HEK293 (cell line): ENCODE data around the gene ARAP1.
A peak's percentile ranks its signal among the peaks of the same experiment; 100 is the strongest.

Source experiments
- CTCF ChIA-PET: fragments of 350-600 bp; formaldehyde crosslinking; extraction: SDS; loops from one replicate; lab custom pipeline; 2021; ENCODE audit warnings: antibody characterized with exemption; lab: Yijun Ruan, JAX
- POLR2A ChIA-PET: fragments of 300-600 bp; formaldehyde crosslinking; extraction: SDS; loops from one replicate; lab custom pipeline; 2020; ENCODE audit warnings: antibody characterized with exemption, inconsistent platforms; lab: Yijun Ruan, JAX
- H3K27ac ChIP-seq: fragments of 200-500 bp; sonication (Bioruptor generic); 2 replicates; pipeline ENCODE4 v1.5.1; 2014; ENCODE audit warnings: low read depth, low read length, control low read depth, inconsistent platforms; ENCODE audit errors: extremely low read depth
- H3K36me3 ChIP-seq, 2 experiments: fragments of 200-500 bp in 1 of 2; sonication (Bioruptor generic) in 1 of 2; 1 replicate in 1 of 2; 2 replicates in 1 of 2; pipeline ENCODE4 v1.5.1; 2014 to 2017; ENCODE audit warnings: inconsistent platforms in 2 of 2, low read length in 2 of 2; ENCODE audit not compliant: control insufficient read depth in 2 of 2, insufficient read depth in 1 of 2
- H3K4me1 ChIP-seq: fragments of 200-500 bp; sonication (Bioruptor generic); 2 replicates; pipeline ENCODE4 v1.5.1; 2014; ENCODE audit warnings: mild to moderate bottlenecking, low read length, inconsistent platforms; ENCODE audit not compliant: control insufficient read depth, insufficient read depth
- H3K4me3 ChIP-seq: 2 replicates; pipeline ENCODE4 v1.5.1; 2011; ENCODE audit warnings: low read depth, mild to moderate bottlenecking, control low read depth, low read length, moderate library complexity
- H3K9me3 ChIP-seq: fragments of 200-500 bp; sonication (Bioruptor generic); 2 replicates; pipeline ENCODE4 v1.5.1; 2014; ENCODE audit warnings: low read depth, low read length, inconsistent platforms; ENCODE audit not compliant: control insufficient read depth, insufficient read depth
- GLIS1 ChIP-seq: fragments of 450-650 bp; formaldehyde crosslinking; IDR thresholded peaks from 2 replicates; pipeline ENCODE4 v1.5.1; 2016; ENCODE audit warnings: missing biosample characterization, missing genetic modification characterization
- IKZF3 ChIP-seq: fragments of 450-650 bp; IDR thresholded peaks from 2 replicates; pipeline ENCODE4 v1.5.0; 2018; ENCODE audit warnings: missing biosample characterization, mild to moderate bottlenecking, missing genetic modification characterization, moderate library complexity
- KLF16 ChIP-seq: fragments of 450-650 bp; formaldehyde crosslinking; IDR thresholded peaks from 2 replicates; pipeline ENCODE4 v1.5.1; 2017; ENCODE audit warnings: missing biosample characterization, missing genetic modification characterization
- KLF7 ChIP-seq: fragments of 450-650 bp; formaldehyde crosslinking; IDR thresholded peaks from 2 replicates; pipeline ENCODE4 v1.5.1; 2016; ENCODE audit warnings: missing biosample characterization, missing genetic modification characterization, borderline replicate concordance
- PRDM1 ChIP-seq: fragments of 450-650 bp; formaldehyde crosslinking; IDR thresholded peaks from 2 replicates; pipeline ENCODE4; 2016; ENCODE audit warnings: missing biosample characterization, missing genetic modification characterization
- SCRT2 ChIP-seq: fragments of 450-650 bp; formaldehyde crosslinking; IDR thresholded peaks from 2 replicates; pipeline ENCODE4 v1.5.1; 2016; ENCODE audit warnings: missing biosample characterization, missing genetic modification characterization
- SETDB1 ChIP-seq: IDR thresholded peaks from one replicate; pipeline ENCODE4 v1.6.1; 2017; ENCODE audit warnings: mild to moderate bottlenecking, low read length, moderate library complexity, mixed read lengths; ENCODE audit not compliant: insufficient read length
- ZBTB8A ChIP-seq: fragments of 450-650 bp; formaldehyde crosslinking; IDR thresholded peaks from 2 replicates; pipeline ENCODE4 v1.5.1; 2016; ENCODE audit warnings: missing biosample characterization, missing genetic modification characterization
- ZFP69B ChIP-seq: fragments of 450-650 bp; formaldehyde crosslinking; IDR thresholded peaks from 2 replicates; pipeline ENCODE4 v1.5.1; 2016; ENCODE audit warnings: missing biosample characterization, missing genetic modification characterization
- ZIC2 ChIP-seq: fragments of 450-650 bp; formaldehyde crosslinking; IDR thresholded peaks from 2 replicates; pipeline ENCODE4 v1.5.1; 2016; ENCODE audit warnings: missing biosample characterization, missing genetic modification characterization
- ZNF16 ChIP-seq: fragments of 450-650 bp; formaldehyde crosslinking; IDR thresholded peaks from 2 replicates; pipeline ENCODE4 v1.5.1; 2016; ENCODE audit warnings: low read depth, missing biosample characterization, missing genetic modification characterization
- ZNF169 ChIP-seq: fragments of 450-650 bp; formaldehyde crosslinking; IDR thresholded peaks from 2 replicates; pipeline ENCODE4 v1.5.1; 2016; ENCODE audit warnings: missing biosample characterization, missing genetic modification characterization
- ZNF302 ChIP-seq: fragments of 450-650 bp; formaldehyde crosslinking; IDR thresholded peaks from 2 replicates; pipeline ENCODE4 v1.5.1; 2016; ENCODE audit warnings: missing biosample characterization, missing genetic modification characterization, low read depth
- ZNF394 ChIP-seq: fragments of 450-650 bp; formaldehyde crosslinking; IDR thresholded peaks from 2 replicates; pipeline ENCODE4 v1.5.1; 2016; ENCODE audit warnings: missing biosample characterization, missing genetic modification characterization, mild to moderate bottlenecking, moderate library complexity, borderline replicate concordance
- ZNF629 ChIP-seq: fragments of 450-650 bp; formaldehyde crosslinking; IDR thresholded peaks from 2 replicates; pipeline ENCODE4 v1.5.1; 2017; ENCODE audit warnings: missing biosample characterization, missing genetic modification characterization
- ZNF677 ChIP-seq: fragments of 450-650 bp; IDR thresholded peaks from 2 replicates; pipeline ENCODE4 v1.5.0; 2018; ENCODE audit warnings: missing biosample characterization, mild to moderate bottlenecking, missing genetic modification characterization, moderate library complexity
- TF ChIP-seq, protein P1 (sequence below): fragments of 450-650 bp; formaldehyde crosslinking; IDR thresholded peaks from 2 replicates; pipeline ENCODE4 v1.5.1; 2016; ENCODE audit warnings: missing biosample characterization, missing genetic modification characterization, borderline replicate concordance
- TF ChIP-seq, protein P2 (sequence below): fragments of 450-650 bp; formaldehyde crosslinking; IDR thresholded peaks from 2 replicates; pipeline ENCODE4 v1.5.1; 2016; ENCODE audit warnings: missing biosample characterization, missing genetic modification characterization, low read depth
- TF ChIP-seq, protein P3 (sequence below): fragments of 450-650 bp; formaldehyde crosslinking; IDR thresholded peaks from 2 replicates; pipeline ENCODE4; 2016; ENCODE audit warnings: missing biosample characterization, missing genetic modification characterization
- TF ChIP-seq, protein P4 (sequence below): fragments of 450-650 bp; formaldehyde crosslinking; IDR thresholded peaks from 2 replicates; pipeline ENCODE4 v1.5.1; 2016; ENCODE audit warnings: missing biosample characterization, missing genetic modification characterization
- TF ChIP-seq, protein P5 (sequence below): fragments of 450-650 bp; formaldehyde crosslinking; IDR thresholded peaks from 2 replicates; pipeline ENCODE4 v1.5.1; 2016; ENCODE audit warnings: missing biosample characterization, missing genetic modification characterization

ARAP1 gene

DNA sequence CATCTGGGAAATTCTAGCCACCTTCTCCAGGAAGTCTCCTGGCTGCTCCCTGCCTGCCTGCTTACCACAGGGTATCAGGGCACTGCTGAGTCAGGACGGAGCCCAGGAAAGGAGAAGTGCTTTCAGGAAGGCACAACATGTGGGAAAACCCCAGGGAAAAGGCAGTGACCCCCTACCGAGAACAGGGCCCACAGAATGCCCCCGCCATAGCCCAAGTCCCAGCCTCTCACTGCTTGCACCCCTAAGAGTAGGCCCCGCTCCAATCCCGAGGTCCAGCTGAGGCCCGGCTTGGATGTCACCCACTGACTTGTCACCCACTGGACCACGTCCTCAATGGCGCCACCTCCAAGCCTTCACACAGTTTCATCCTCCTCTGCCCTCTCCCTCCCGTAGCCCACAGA is 34.1 kb downstream of the ARAP1 start:
- peaks cover 0 to 48% of the 10 kb centered on the region in 2 experiments; a peak in 1 of 3 replicates for H3K36me3 ChIP-seq
- H3K4me3 ChIP-seq = no peak overlapping the region
- ChIA-PET CTCF (no interaction called here), POLR2A (no interaction called here)
- H3K4me1 ChIP-seq = peaks cover 5% of the 10 kb centered on the region; the same call in 1 of the 2 replicates
- H3K27ac ChIP-seq = no peak overlapping the region
- TF ChIP-seq, protein P1, sequence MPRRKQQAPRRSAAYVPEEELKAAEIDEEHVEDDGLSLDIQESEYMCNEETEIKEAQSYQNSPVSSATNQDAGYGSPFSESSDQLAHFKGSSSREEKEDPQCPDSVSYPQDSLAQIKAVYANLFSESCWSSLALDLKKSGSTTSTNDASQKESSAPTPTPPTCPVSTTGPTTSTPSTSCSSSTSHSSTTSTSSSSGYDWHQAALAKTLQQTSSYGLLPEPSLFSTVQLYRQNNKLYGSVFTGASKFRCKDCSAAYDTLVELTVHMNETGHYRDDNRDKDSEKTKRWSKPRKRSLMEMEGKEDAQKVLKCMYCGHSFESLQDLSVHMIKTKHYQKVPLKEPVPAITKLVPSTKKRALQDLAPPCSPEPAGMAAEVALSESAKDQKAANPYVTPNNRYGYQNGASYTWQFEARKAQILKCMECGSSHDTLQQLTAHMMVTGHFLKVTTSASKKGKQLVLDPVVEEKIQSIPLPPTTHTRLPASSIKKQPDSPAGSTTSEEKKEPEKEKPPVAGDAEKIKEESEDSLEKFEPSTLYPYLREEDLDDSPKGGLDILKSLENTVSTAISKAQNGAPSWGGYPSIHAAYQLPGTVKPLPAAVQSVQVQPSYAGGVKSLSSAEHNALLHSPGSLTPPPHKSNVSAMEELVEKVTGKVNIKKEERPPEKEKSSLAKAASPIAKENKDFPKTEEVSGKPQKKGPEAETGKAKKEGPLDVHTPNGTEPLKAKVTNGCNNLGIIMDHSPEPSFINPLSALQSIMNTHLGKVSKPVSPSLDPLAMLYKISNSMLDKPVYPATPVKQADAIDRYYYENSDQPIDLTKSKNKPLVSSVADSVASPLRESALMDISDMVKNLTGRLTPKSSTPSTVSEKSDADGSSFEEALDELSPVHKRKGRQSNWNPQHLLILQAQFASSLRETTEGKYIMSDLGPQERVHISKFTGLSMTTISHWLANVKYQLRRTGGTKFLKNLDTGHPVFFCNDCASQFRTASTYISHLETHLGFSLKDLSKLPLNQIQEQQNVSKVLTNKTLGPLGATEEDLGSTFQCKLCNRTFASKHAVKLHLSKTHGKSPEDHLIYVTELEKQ (tag by site-specific recombination) = no peak
- TF ChIP-seq ZNF302 (tag by site-specific recombination) = no peak
- 0 out of 2 replicates have a peak, but pooled peaks have one; percentile 10 for TF ChIP-seq GLIS1 (tag by site-specific recombination)
- TF ChIP-seq KLF16 (tag by site-specific recombination) = no peak
- TF ChIP-seq ZNF629 (tag by site-specific recombination) = no peak
- no peak for TF ChIP-seq ZFP69B
- no peak for TF ChIP-seq PRDM1 (tag by site-specific recombination)
- TF ChIP-seq, protein P2, sequence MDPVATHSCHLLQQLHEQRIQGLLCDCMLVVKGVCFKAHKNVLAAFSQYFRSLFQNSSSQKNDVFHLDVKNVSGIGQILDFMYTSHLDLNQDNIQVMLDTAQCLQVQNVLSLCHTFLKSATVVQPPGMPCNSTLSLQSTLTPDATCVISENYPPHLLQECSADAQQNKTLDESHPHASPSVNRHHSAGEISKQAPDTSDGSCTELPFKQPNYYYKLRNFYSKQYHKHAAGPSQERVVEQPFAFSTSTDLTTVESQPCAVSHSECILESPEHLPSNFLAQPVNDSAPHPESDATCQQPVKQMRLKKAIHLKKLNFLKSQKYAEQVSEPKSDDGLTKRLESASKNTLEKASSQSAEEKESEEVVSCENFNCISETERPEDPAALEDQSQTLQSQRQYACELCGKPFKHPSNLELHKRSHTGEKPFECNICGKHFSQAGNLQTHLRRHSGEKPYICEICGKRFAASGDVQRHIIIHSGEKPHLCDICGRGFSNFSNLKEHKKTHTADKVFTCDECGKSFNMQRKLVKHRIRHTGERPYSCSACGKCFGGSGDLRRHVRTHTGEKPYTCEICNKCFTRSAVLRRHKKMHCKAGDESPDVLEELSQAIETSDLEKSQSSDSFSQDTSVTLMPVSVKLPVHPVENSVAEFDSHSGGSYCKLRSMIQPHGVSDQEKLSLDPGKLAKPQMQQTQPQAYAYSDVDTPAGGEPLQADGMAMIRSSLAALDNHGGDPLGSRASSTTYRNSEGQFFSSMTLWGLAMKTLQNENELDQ (tag by site-specific recombination) = no peak
- no peak for TF ChIP-seq ZNF394
- TF ChIP-seq ZNF169 (tag by site-specific recombination) = no peak
- 0 out of 2 replicates have a peak, but pooled peaks have one; percentile 17 for TF ChIP-seq ZIC2
- TF ChIP-seq ZNF677 (tag by site-specific recombination) = no peak
- TF ChIP-seq, protein P3, sequence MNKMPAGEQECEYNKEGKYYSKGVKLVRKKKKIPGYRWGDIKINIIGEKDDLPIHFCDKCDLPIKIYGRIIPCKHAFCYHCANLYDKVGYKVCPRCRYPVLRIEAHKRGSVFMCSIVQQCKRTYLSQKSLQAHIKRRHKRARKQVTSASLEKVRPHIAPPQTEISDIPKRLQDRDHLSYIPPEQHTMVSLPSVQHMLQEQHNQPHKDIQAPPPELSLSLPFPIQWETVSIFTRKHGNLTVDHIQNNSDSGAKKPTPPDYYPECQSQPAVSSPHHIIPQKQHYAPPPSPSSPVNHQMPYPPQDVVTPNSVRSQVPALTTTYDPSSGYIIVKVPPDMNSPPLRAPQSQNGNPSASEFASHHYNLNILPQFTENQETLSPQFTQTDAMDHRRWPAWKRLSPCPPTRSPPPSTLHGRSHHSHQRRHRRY (tag by site-specific recombination) = no peak
- no peak for TF ChIP-seq KLF7
- TF ChIP-seq IKZF3 (tag by site-specific recombination) = no peak
- no peak for TF ChIP-seq ZBTB8A (tag by site-specific recombination)
- no peak for TF ChIP-seq ZNF16 (tag by site-specific recombination)
- no peak for TF ChIP-seq SETDB1
- H3K9me3 ChIP-seq = no peaks in the 10 kb centered on the region

DNA sequence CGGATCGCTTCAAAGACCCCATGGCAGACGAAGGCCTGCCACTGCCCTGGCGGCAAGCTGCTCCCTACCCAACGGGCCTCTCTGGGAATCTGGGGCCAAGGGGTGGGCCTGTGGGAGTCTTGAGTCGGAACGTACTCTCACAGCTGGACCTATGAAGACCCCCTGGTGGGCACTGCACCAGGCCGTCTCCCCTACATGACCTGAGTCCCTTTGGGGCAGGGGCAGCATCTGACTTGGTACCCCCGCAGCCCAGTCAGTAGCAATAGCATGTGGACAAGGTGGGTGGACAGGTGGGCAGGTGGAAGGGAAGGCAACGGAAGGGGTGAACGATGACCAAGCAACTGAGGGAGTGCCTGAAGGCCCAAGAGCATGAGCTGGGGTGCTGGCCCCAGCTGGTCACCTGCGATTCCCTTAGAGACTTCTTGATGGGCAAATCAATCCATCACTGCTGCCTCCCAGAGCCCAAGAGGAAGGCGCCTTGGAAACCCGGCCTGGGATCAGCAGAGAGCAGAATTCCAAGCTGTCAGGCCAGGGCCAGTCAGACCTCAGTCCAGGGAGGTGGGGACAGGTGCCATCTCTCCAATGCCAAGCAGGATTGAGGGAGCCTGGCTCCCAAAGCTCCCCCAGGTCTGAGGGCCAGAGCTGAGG is 35.3 kb downstream of the ARAP1 start:
- ChIA-PET CTCF (no interaction called here), POLR2A (no interaction called here)
- no peak overlapping the region for H3K27ac ChIP-seq
- peaks cover 5% of the 10 kb centered on the region; the same call in 1 of the 2 replicates for H3K4me1 ChIP-seq
- H3K36me3 ChIP-seq = peaks cover 0 to 57% of the 10 kb centered on the region in 2 experiments; a peak in 1 of 3 replicates
- TF ChIP-seq, protein P4, sequence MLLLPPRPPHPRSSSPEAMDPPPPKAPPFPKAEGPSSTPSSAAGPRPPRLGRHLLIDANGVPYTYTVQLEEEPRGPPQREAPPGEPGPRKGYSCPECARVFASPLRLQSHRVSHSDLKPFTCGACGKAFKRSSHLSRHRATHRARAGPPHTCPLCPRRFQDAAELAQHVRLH (tag by site-specific recombination) = no peak
- TF ChIP-seq, protein P5, sequence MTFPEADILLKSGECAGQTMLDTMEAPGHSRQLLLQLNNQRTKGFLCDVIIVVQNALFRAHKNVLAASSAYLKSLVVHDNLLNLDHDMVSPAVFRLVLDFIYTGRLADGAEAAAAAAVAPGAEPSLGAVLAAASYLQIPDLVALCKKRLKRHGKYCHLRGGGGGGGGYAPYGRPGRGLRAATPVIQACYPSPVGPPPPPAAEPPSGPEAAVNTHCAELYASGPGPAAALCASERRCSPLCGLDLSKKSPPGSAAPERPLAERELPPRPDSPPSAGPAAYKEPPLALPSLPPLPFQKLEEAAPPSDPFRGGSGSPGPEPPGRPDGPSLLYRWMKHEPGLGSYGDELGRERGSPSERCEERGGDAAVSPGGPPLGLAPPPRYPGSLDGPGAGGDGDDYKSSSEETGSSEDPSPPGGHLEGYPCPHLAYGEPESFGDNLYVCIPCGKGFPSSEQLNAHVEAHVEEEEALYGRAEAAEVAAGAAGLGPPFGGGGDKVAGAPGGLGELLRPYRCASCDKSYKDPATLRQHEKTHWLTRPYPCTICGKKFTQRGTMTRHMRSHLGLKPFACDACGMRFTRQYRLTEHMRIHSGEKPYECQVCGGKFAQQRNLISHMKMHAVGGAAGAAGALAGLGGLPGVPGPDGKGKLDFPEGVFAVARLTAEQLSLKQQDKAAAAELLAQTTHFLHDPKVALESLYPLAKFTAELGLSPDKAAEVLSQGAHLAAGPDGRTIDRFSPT (tag by site-specific recombination) = no peak
- TF ChIP-seq, protein P3 (tag by site-specific recombination) = no peak
- TF ChIP-seq SCRT2 (tag by site-specific recombination) = no peak
- H3K9me3 ChIP-seq = no peaks in the 10 kb centered on the region
- H3K4me3 ChIP-seq = no peak overlapping the region
